ENCODE measurements around the gene GRM7. TPM values are rescaled to one million over a fixed set of nuclear protein-coding genes. Genes with fewer than 3 reads are reported as not detected.

GRM7 gene
- total and polyA plus RNA-seq, 4 donors, result 0.08 to 0.33 TPM; not detected in 2

- Histone ChIP-seq H3K27ac (ENCODE audit: low read depth in 1 of 2, low read length in 2 of 2) (no peak overlapping the region), H3K36me3 (ENCODE audit: control insufficient read depth in 4 of 4, insufficient read depth in 3 of 4, low read depth in 1 of 4, low read length in 3 of 4) (no peaks in the 10 kb centered on the region), H3K9me3 (ENCODE audit: control insufficient read depth in 4 of 4, low read length in 3 of 4) (no peaks in the 10 kb centered on the region), H3K9ac (ENCODE audit: low read depth in 1 of 2, low read length in 2 of 2) (no peak overlapping the region), H3K4me1 (ENCODE audit: control insufficient read depth in 4 of 4, insufficient read depth in 4 of 4, low read length in 3 of 4) (no peaks in the 10 kb centered on the region), H3K27me3 (ENCODE audit: control insufficient read depth in 4 of 4, insufficient read depth in 4 of 4, low read length in 3 of 4) (no peaks in the 10 kb centered on the region), H3K4me3 (ENCODE audit: low read depth in 1 of 3, low read length in 3 of 3) (no peak overlapping the region)
- TF ChIP-seq CTCF (IDR thresholded peaks at IDR 0.05; ENCODE audit: low read depth, low read length, missing input control), result no peak
- no peak for TF ChIP-seq FOXA2 (IDR thresholded peaks at IDR 0.05)
- TF ChIP-seq JUND (IDR thresholded peaks at IDR 0.05), result no peak
- DNase-seq (ENCODE audit: low spot score), result no peak
- 81% methylated on average over 4 of the region's 4 CpGs for WGBS
These were observed 893.9 kb downstream of the GRM7 start for GRCh38 chr3:7754653-7755441.

GRCh38 chr3:7759630-7760029, 898.7 kb downstream of the GRM7 start:
- Histone ChIP-seq H3K4me1 (ENCODE audit: control insufficient read depth in 4 of 4, insufficient read depth in 4 of 4, low read length in 3 of 4) (no peaks in the 10 kb centered on the region), H3K36me3 (ENCODE audit: control insufficient read depth in 4 of 4, insufficient read depth in 3 of 4, low read depth in 1 of 4, low read length in 3 of 4) (no peaks in the 10 kb centered on the region), H3K9me3 (ENCODE audit: control insufficient read depth in 4 of 4, low read length in 3 of 4) (no peaks in the 10 kb centered on the region), H3K27ac (ENCODE audit: low read depth in 1 of 2, low read length in 2 of 2) (no peak overlapping the region), H3K9ac (ENCODE audit: low read depth in 1 of 2, low read length in 2 of 2) (no peak overlapping the region), H3K4me3 (ENCODE audit: low read depth in 1 of 3, low read length in 3 of 3) (no peak overlapping the region), H3K27me3 (ENCODE audit: control insufficient read depth in 4 of 4, insufficient read depth in 4 of 4, low read length in 3 of 4) (no peaks in the 10 kb centered on the region)
- DNase-seq (ENCODE audit: low spot score), result no peak
- WGBS, result 89% methylated on average over 7 of the region's 7 CpGs
- TF ChIP-seq CTCF (IDR thresholded peaks at IDR 0.05; ENCODE audit: low read depth, low read length, missing input control) (no peak), EGR1 (IDR thresholded peaks at IDR 0.05; ENCODE audit: low read depth in 2 of 2) (no peak), MAX (IDR thresholded peaks at IDR 0.05) (no peak), FOXA2 (IDR thresholded peaks at IDR 0.05) (no peak), RAD21 (IDR thresholded peaks at IDR 0.05) (no peak)

GRCh38 chr3:7760718-7761117, 899.8 kb downstream of the GRM7 start:
- Histone ChIP-seq H3K27me3 (ENCODE audit: control insufficient read depth in 4 of 4, insufficient read depth in 4 of 4, low read length in 3 of 4) (no peaks in the 10 kb centered on the region), H3K36me3 (ENCODE audit: control insufficient read depth in 4 of 4, insufficient read depth in 3 of 4, low read depth in 1 of 4, low read length in 3 of 4) (no peaks in the 10 kb centered on the region), H3K9me3 (ENCODE audit: control insufficient read depth in 4 of 4, low read length in 3 of 4) (no peaks in the 10 kb centered on the region), H3K9ac (ENCODE audit: low read depth in 1 of 2, low read length in 2 of 2) (no peak overlapping the region), H3K27ac (ENCODE audit: low read depth in 1 of 2, low read length in 2 of 2) (no peak overlapping the region), H3K4me1 (ENCODE audit: control insufficient read depth in 4 of 4, insufficient read depth in 4 of 4, low read length in 3 of 4) (no peaks in the 10 kb centered on the region), H3K4me3 (ENCODE audit: low read depth in 1 of 3, low read length in 3 of 3) (no peak overlapping the region)
- DNase-seq (ENCODE audit: low spot score), result no peak
- no peak for TF ChIP-seq REST (IDR thresholded peaks at IDR 0.05)
- TF ChIP-seq YY1 (IDR thresholded peaks at IDR 0.05), result no peak
- TF ChIP-seq GABPA (IDR thresholded peaks at IDR 0.05 in 1 of 2, conservative IDR thresholded peaks at IDR 0.05 in 1 of 2), result no peak
- no peak for TF ChIP-seq JUND (IDR thresholded peaks at IDR 0.05)
- no peak for TF ChIP-seq EGR1 (IDR thresholded peaks at IDR 0.05; ENCODE audit: low read depth in 2 of 2)
- no peak for TF ChIP-seq TAF1 (conservative IDR thresholded peaks at IDR 0.05)
- no peak for TF ChIP-seq RAD21 (IDR thresholded peaks at IDR 0.05)
- no peak for TF ChIP-seq NR2F2 (IDR thresholded peaks at IDR 0.05)

Measured in liver (tissue), 9 donors.